Right lung (tissue), 5 donors: ENCODE results near the gene GCK. TPM values are rescaled to one million over a fixed set of nuclear protein-coding genes. Genes with fewer than 3 reads are reported as not detected.

Experiments
- DNase-seq, 2 donors: peaks; one replicate each; pipeline ENCODE4 v3.0.0-alpha.2; 2013
- polyA plus RNA-seq, 5 donors: library from polyadenylated mRNA; unstranded; fragments of 120-200 nt; gene quantifications; one replicate each; pipeline versions ENCODE4 v1.2.1 to v1.2.3, GENCODE V29; 2013; ENCODE audit warnings: inconsistent platforms in 1 of 5, low replicate concordance in 1 of 5; ENCODE audit not compliant: insufficient read length in 5 of 5, insufficient read depth in 1 of 5

GCK gene
- polyA plus RNA-seq, 5 donors, result 2.2 to 3.9 (median 2.5) TPM

DNA sequence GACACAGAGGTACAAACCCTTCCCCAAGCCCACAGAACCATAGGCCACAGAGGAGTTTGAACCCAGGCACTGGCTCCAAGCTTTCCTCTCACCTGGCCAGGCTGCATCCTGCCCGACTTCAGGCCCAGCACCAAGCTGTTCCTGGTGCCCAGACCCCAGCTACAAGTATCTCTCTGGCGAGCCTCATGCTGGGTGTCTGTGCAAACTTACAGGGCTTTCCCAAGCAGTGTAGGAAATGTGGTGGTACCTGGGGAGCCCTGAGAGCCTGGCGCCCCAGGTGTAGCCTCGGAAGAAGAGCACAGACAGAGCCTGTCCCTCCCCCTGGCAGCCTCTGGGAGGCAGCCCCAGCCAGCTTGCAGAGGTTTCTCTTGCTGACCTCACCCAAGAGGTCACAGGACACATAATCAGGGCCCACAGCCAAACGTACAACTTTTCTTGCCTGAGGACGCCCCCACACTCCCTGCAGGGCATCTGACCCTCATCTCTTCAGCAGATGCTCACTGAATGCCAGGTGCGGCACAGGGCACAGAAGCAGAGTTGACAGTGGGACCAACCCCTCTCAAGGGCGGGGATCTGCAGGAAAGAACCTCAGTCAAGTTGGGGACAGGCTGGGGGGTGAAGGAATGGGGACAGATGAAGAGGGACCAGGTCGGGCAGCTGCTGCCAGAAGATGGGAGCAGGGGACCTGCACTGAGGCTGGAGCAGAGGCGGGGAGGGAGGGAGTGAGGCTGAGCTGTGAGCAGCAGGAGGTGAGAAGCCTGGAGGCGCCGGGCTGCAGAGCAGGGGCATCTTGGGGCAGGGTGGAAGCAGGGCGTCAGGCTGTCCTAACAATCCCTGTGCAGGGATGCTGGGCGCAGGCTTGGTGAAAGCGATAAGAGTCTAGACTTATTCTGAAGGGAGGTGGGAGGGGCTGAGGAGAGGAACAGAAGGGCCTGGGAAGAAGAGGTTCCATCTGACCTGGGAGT, 31.8 kb downstream of the GCK start:
- DNase-seq, result no peak

DNA sequence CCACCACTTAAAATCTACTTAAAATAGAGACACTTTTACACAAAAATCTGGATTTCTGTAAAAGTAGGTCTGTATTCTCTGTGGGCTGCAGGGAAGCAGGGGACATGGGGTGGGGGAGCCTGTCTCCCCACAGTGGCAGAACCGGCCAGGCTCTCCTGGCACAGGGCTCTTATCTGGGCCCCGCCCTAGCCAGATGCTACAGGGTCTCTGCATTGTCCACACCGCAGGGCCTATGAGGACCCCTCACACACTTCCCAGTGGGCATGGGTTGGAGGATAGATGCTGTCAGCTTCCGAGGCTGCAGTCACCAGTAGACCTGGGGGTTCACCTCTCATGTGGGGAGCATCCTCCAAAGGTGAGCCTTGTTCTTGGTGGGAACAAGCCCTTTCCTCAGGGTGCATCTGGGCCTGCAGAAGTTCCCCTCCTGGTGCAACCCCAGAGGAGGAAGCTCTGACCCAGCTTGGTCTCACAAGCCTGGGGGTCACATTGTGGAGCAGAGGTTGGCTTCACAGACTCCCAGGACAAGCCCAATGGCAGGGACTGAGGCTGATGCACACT, 32.7 kb downstream of the GCK start:
- no peak for DNase-seq

DNA sequence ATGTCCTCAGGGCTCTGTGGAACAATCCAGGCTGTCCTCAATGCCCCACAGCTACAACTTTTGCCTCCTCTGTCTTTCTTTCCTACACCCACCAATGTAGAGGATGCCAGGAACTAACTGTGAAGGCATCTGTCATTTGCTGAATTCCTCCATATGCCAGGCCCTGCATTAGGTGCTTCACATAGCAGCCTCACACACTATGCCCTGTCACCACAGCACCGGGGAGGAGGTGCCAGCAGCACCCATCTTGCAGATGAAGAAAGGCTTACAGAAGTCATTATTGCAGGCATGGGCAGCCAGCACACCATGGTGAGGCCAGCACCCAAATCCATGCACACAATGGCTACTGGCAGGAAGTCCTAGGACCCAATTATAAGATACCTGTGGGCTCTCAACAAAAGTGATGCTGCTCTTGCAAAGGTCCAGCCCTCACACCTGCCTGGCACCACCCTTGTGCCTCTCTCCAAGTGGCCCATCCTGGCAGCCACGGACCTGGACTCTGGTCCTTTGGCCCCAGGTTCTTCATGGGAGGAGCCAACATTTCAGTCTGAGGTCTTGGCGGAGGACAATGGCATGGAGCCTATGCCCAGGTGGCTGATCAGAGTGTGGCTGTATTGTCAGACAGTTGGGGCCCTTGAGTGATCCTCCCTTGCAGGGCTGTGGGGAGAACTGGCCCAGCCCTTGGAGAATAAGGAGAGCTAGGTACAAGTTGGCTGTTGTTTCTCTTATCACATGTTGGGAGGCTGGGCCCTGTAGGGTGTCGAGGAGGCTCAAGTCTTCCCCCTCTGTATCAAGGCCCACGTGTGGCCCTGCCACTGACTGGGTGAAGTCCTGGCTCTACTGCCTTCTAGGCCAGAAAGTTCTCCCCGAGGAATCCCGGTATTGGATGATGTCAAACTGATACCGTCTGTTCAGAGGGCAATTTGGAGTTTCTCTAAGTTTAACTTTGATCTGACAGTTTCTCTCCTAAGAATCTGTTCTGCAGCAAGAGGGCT, 33.8 kb downstream of the GCK start:
- no peak for DNase-seq

DNA sequence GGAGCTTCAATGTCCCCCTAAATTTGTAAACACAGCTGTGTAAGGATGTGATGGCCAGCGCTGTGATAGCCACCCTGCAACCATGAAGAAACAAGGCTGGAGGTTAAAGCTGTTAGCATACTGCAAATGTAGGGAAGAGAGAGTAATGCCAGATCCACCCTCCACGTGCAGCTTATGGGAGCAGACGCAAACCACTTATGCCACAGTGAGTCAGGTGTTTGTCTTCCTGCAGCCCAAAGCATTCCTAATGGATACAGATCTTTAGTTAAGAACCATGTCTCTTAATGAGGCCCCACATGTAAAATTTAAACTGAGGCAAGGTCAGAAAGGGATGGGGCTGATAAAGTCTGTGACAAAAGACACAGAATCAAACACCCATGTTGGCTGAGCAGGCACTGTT, 34.5 kb downstream of the GCK start:
- DNase-seq, result no peak

DNA sequence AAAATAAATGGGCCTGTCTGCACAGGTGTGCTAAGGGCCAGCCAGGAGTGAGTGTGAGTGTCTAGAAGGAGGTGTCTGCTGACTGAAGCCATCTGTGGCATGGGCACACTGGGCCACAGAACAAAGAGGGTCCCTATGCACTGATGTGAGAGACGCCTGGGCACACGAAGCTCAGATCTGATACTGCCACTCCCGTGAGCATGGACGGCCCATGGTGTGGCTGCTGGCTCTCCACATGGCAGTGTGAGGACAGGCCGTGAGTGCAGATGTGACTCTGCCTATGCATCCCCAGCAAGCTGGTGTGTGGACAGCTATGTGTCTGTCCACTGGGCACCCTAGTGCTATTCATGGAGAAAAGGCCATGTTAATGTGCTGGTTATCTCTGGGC, 35.3 kb downstream of the GCK start:
- no peak for DNase-seq

DNA sequence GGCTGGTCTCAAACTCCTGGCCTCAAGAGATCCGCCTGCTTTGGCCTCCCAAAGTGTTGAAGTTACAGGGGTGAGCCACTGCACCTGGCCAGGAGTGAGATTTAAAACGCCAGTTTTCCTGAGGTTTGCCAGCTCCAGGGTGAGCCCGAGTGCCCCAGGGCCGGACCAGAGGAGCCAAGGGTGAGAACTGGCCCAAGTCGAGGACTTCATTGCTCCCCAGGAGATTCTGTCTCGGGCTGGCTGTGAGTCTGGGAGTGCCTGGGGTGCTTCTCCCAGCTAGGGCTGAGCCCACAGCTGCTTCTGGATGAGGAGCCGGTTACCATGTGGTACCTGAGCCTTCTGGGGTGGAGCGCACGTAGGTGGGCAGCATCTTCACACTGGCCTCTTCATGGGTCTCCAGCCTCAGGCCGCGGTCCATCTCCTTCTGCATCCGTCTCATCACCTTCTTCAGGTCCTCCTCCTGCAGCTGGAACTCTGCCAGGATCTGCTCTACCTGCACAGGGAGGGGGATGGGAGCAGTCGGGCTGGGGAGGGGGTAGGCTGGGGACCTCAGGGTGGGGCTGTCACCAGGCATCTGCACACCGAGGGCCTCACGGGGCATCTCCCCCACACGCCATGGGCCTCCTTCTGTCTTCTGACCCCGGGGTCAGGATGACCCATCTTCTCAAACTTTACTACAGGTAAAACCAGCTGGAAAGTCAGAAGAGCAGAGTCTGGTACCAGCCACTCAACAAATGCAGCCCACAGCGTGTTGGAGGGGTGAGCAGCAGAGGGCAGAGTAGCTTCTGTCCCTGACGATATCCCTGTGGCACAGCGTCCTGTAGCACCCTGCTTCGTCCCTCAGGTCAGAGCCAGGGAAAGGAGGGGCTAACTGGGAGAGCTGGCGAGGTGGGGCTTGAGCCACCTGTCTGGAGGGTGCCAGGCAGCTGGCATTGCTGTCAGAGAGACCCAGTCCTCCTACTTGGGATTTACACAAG, 36.0 kb downstream of the GCK start:
- DNase-seq, result no peak

DNA sequence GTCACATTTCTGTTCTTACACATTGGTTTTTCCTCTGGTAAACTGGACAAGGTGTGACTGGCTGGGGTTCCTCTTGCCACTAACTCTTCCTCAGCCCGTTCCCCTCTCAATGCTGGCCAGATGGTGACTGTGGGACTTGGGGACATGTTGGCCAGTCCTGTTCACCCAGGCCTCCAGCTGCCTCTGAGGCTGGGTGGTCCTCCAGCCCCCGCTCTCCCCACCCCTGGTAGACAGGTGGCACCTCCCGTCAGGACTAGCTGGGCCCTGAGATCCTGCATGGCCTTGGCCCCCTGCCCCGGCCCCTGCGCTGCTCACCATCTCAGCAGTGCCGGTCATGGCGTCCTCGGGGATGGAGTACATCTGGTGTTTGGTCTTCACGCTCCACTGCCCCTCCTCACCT, 37.3 kb downstream of the GCK start:
- no peak for DNase-seq

DNA sequence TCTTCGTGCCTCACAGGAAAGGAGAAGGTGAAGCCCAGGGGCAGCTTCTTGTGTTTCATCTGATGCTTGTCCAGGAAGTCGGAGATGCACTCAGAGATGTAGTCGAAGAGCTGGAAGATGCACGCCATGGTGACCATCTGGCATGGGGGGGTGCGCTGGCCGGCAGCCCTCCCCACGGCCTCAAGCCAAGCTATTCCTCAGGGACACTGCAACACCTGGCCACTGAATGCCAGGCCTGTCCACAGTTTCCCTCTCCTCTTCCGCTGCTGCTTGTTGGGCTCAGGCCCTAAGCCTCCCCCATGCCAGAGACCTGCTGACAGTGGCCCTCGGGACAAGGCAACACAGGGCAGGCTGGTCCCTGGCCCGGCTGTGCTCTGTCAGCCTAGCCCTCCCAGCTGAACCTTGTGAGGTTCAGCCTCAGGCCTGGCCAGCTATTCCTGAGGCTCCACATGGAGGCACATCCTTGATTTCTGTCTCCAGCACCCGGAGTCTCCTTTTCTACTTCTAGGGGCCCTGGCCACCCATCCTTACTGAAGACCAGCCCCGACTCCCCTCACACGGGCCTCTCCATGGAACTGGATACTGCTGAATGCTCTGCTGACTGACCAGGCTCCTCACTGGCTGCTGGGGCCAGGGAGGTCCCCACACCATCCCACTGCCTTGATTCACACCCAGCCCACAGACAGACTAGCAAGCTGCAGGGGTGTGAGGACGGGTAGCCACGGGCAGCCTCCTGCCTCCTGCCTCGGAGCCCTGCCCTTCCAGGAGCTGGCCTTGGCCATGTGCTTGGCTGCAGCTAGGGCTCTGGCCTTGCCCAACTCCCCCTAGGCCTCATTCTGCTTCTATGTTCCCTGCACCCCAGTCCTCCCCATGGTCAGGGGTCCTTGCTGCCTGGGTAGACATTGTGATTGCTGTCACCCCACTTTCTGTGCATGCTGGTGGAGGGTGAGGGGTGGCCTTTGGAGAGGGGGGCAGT, 38.0 kb downstream of the GCK start:
- DNase-seq, result no peak

DNA sequence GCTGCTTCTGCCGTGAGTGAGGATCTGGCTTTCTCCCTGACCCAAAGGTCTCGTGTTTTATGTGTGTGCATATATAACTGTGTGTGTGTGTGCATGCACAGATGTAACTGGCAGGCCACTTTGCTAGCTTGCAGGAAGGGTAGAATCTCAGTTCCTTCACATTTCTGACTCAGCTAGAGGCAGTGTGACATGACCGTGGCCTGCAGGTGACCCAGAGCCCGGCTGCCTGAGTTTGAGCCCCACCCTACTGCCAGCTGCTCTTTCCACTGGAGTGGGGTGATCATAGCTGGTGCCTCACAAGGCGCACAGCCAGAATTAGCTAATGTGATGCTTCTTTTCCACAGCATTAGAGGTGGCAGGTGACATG, 38.8 kb downstream of the GCK start:
- DNase-seq, result no peak

DNA sequence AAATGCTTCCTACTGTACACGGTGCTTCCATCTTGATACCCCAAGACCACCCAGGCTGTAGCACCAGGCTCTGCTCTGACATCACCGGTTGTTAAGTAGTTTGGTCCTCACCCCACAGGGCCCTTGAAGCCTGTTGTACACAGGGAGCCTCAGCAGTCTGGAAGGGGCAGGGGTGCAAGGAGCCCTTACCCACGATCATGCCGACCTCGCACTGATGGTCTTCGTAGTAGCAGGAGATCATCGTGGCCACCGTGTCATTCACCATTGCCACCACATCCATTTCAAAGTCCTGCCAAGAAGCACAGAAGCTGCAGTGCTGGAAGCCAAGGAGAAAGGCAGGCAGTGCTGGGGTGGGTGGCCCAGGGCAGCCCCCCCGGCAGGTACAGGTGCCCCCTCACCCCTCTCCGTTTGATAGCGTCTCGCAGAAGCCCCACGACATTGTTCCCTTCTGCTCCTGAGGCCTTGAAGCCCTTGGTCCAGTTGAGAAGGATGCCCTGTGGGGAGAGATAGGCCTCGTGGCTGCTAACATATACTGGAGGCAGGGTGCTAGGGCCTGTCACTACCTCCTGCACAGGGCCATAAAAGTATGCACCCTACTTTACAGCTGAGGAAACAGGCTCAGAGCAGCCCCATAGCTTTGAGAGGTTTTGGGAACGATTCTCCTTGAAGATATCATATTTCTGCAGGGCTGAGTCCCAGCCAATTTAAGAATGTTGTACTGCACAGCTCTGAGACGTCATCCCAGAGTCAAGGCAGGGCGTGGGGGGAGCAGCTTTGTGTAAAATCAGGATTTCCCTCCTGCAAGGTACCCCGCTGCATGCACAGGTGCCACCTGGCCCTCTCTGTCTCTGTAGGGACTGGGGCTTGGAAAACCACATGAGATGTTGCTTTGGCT, 39.4 kb downstream of the GCK start:
- peak in 1 of 2 donors; percentile 7 for DNase-seq

DNA sequence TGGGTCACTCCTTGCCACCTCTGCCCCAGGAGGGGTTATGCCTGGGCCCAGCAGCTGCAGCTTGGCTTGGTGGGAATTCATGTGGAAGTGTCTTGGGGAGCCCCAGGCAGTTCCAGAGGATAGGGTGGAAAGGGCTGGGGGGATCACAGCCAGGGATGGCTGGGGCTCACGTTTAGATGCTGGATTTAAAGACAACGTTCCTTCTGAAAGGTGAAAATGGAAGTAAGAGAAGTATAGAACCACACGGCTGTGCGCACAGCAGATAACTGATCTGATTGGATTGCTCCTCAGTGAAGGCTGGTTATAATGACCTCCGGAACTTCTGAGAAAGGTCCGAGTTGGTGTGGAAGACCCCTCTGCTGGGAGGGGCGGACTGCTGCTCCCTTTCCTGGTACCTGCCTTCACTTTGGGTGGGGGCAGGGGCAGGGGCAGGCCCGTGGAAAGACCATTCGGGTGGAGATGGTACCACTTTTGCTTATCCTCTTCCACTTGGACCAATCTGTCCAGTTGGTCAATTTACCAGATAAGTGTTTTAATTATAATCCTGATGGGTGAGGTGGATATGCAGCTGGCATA, 40.2 kb downstream of the GCK start:
- DNase-seq, result no peak

DNA sequence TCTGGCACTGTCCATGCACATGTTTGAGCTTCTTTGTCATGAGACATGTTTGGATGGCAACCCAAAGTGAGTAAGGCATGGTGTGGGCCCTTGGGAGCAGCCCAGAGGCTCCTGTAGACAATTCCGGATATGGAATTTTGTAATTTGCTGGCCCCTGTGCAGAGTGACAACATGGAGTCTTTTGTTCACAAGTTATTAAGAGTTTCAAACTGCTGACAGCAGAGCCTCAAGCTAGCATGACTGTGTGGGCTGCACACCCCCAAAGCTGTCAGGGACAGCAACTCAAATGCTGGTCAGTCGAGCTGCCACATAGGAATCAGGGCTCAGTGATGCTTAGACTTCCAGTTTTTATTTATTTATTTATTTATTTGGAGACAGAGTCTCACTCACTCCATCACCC, 41.1 kb downstream of the GCK start:
- DNase-seq, result peak; percentile 45 to 51

DNA sequence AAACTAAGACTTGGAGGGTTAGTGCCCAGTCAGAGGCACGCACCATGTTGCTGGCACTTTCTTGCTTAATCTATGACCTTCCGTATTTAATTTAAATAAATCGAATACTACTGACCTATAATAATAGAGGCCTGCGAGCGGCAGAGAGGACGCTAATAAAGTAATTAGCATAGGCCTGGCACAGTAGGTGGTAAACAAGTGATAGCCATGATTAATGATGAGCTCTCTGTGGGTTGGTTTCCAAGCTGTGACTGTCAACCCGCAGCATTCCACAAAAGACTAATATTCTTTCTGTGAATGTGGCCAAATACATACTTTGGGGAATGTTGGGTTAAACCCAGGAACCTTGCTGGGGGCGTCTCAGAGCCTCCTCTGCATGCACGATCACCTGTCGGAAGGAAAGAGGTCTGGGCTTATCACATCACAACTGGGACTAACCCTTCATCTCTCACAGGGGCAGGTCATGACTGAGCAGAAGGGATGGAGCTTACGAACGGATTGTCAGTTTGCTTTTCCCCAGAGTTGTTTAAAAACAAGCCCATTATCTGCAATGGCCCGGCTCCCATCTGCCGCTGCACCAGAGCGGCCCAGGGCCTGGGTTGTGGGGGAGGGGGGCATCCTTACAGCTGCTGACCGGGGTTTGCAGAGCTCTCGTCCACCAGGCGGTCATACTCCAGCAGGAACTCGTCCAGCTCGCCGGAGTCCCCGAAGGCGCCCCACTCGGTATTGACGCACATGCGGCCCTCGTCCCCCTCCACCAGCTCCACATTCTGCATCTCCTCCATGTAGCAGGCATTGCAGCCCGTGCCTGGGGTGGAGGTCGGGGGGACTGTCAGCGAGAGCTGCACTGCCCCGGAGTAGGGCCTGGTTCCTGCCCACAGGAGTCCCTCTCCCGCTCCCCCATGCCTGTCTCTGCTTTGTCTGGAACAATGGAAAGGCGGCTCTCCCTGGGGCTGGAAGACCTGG, 41.9 kb downstream of the GCK start:
- DNase-seq, result peak; percentile 85 to 87

DNA sequence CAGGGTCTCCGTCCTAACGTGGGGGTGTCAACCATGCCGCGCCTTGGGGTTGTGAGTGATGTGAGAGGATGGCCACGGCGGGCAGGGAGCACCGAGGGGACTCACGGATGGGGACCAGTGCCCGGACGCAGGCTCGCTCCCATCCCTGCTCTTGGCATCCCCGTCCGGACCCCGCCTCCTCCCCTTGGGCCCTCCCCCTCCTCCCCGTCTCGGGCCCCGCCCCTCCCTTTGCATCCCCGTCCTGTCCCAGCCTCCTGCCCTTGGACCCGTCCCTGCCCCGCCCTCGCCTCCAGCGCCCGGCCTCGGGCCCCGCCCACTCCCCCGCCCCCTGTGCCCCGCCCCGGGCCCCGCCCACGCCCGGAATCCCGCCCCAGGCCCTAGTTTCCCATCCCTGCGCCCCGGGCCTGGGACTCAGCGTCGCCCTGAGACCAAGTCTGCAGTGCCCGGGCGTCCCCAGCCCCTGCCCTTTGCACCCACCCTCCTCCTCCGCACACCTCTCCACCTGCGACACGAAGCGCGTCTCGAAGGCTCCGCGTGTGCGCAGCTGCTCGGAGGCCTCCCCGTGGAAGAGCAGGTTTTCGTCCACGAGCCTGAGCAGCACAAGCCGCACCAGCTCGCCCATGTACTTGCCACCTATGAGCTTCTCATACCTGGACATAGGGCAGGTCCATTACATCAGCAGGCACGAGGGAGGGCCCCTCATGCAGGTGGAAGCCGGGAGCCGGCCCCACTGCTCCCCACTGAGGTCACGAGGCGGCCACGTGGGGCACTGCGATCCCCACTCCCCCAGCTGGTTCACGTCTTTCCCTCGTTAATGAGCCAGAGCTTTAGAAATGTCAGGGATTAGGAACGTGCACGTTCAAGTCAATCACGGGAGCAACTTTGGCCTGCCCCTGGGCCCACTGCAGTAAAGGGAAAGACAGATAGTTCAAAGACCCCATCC, 43.0 kb downstream of the GCK start:
- peak; percentile 72 to 76 for DNase-seq

DNA sequence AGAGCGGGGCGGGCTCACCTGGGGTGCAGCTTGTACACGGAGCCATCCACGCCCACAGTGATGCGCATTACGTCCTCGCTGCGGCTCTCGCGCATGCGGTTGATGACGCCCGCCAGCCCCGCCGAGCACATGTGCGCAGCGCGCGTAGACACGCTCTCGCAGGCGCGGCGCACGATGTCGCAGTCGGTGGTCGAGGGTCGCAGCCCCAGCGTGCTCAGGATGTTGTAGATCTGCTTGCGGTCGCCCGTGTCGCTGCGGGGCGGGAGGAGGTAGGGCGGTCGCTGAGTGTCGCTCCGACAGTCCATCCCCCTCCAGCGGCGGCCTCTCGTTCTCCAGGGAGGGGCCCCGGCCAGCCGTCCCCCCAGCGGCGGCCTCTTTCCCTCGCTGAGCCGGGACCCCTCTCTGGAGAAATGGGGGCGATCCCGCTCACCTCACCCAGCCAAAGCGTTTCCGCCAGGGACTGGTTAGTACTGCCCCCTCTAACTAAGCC, 43.7 kb downstream of the GCK start:
- no peak for DNase-seq
